Measurements from ENCODE around the gene IRAK3. TPM values are rescaled to one million over a fixed set of nuclear protein-coding genes. Genes with fewer than 3 reads are reported as not detected.

IRAK3 gene
- total RNA-seq, 1 experiment from 2014 or later: 0.12 TPM

DNA sequence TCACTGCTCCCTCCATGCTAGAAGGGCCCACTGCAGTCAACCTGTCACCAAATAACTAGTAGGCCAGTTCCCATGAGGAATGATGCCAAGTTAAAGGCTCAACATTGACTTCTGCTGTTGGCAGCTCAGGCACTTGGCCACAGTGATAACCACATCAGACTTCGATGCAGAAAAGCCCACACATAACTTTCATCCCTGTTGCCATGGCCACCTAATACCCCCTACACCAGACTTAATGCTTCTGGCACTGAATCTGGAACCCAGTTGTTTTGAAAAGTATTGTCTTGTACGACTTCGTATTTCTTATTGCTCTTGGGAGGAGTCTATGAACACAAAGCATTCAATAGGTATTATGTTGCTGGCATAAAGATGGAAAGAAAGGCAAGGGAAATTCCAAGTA, 69.0 kb downstream of the IRAK3 start:
- POLR2A ChIA-PET: no interaction called here
- BruUV-seq (replicated peaks): no TSS peak
- H3K4me3 ChIP-seq (replicated peaks in 1 of 2; ENCODE audit: low read depth in 1 of 2, low read length in 2 of 2): no peak overlapping the region
- no peaks in the 10 kb centered on the region for H3K79me2 ChIP-seq (ENCODE audit: insufficient read depth, low read length)
- H3K4me2 ChIP-seq (ENCODE audit: low read length): no peak overlapping the region
- H3K9me3 ChIP-seq (ENCODE audit: control insufficient read depth in 1 of 2, insufficient read depth in 1 of 2, low read depth in 1 of 2, low read length in 2 of 2): no peaks in the 10 kb centered on the region
- ATAC-seq: no peak
- intact Hi-C loops (cut with micrococcal nuclease): no loop called here
- H3K9me2 ChIP-seq (ENCODE audit: insufficient read depth): no peaks in the 10 kb centered on the region
- no peak for DNase-seq (ENCODE audit: low read depth, low spot score)
- H2AFZ ChIP-seq (ENCODE audit: low read depth, low read length, poor library complexity, severe bottlenecking): no peak overlapping the region
- CTCF ChIA-PET: no interaction called here
- H3K4me1 ChIP-seq (ENCODE audit: control insufficient read depth in 1 of 2, insufficient read depth in 2 of 2, low read length in 2 of 2): no peaks in the 10 kb centered on the region
- no peaks in the 10 kb centered on the region for H3K36me3 ChIP-seq (ENCODE audit: control insufficient read depth in 1 of 2, insufficient read depth in 2 of 2, low read length in 2 of 2)
- RAD21 ChIA-PET (ENCODE audit: low non-redundant PET in 1 of 2, low total read pairs in 2 of 2, uncharacterized antibody in 2 of 2, unreplicated experiment in 2 of 2): no interaction called here
- H3K27ac ChIP-seq (ENCODE audit: low read depth, low read length): no peak overlapping the region
- no peaks in the 10 kb centered on the region for H4K20me1 ChIP-seq (ENCODE audit: insufficient read depth)
- no peak overlapping the region for H3K9ac ChIP-seq (ENCODE audit: low read length)
- TF ChIP-seq, protein P1, sequence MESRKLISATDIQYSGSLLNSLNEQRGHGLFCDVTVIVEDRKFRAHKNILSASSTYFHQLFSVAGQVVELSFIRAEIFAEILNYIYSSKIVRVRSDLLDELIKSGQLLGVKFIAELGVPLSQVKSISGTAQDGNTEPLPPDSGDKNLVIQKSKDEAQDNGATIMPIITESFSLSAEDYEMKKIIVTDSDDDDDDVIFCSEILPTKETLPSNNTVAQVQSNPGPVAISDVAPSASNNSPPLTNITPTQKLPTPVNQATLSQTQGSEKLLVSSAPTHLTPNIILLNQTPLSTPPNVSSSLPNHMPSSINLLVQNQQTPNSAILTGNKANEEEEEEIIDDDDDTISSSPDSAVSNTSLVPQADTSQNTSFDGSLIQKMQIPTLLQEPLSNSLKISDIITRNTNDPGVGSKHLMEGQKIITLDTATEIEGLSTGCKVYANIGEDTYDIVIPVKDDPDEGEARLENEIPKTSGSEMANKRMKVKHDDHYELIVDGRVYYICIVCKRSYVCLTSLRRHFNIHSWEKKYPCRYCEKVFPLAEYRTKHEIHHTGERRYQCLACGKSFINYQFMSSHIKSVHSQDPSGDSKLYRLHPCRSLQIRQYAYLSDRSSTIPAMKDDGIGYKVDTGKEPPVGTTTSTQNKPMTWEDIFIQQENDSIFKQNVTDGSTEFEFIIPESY (IDR thresholded peaks at IDR 0.05; ENCODE audit: extremely low read depth, insufficient replicate concordance, low read length): no peak
- TF ChIP-seq, protein P2, sequence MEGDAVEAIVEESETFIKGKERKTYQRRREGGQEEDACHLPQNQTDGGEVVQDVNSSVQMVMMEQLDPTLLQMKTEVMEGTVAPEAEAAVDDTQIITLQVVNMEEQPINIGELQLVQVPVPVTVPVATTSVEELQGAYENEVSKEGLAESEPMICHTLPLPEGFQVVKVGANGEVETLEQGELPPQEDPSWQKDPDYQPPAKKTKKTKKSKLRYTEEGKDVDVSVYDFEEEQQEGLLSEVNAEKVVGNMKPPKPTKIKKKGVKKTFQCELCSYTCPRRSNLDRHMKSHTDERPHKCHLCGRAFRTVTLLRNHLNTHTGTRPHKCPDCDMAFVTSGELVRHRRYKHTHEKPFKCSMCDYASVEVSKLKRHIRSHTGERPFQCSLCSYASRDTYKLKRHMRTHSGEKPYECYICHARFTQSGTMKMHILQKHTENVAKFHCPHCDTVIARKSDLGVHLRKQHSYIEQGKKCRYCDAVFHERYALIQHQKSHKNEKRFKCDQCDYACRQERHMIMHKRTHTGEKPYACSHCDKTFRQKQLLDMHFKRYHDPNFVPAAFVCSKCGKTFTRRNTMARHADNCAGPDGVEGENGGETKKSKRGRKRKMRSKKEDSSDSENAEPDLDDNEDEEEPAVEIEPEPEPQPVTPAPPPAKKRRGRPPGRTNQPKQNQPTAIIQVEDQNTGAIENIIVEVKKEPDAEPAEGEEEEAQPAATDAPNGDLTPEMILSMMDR (IDR thresholded peaks at IDR 0.05 in 2 of 3, conservative IDR thresholded peaks at IDR 0.05 in 1 of 3; ENCODE audit: borderline replicate concordance in 1 of 3, insufficient read depth in 1 of 3, low read depth in 2 of 3, low read length in 2 of 3): no peak
- TF ChIP-seq ZNF274 (IDR thresholded peaks at IDR 0.05; ENCODE audit: low read depth, low read length) (no peak), ELF1 (IDR thresholded peaks at IDR 0.05; ENCODE audit: borderline replicate concordance, low read depth) (no peak), EZH2 (IDR thresholded peaks at IDR 0.05) (no peak)
- TF ChIP-seq, protein P3, sequence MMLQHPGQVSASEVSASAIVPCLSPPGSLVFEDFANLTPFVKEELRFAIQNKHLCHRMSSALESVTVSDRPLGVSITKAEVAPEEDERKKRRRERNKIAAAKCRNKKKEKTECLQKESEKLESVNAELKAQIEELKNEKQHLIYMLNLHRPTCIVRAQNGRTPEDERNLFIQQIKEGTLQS (IDR thresholded peaks at IDR 0.05): no peak
- peaks cover 26% of the 10 kb centered on the region for H3K27me3 ChIP-seq (ENCODE audit: insufficient read depth, low read length)
